ENCODE data around the gene BCL7A. TPM values are rescaled to one million over a fixed set of nuclear protein-coding genes. Genes with fewer than 3 reads are reported as not detected.
"Not testable (repeated sequence)": the region's sequence is repeated elsewhere in the genome, so short reads cannot be mapped to it uniquely, and the experiment has no call there.

The BCL7A gene
- under 1 TPM; 0.33 to 0.69 TPM for total RNA-seq

DNA sequence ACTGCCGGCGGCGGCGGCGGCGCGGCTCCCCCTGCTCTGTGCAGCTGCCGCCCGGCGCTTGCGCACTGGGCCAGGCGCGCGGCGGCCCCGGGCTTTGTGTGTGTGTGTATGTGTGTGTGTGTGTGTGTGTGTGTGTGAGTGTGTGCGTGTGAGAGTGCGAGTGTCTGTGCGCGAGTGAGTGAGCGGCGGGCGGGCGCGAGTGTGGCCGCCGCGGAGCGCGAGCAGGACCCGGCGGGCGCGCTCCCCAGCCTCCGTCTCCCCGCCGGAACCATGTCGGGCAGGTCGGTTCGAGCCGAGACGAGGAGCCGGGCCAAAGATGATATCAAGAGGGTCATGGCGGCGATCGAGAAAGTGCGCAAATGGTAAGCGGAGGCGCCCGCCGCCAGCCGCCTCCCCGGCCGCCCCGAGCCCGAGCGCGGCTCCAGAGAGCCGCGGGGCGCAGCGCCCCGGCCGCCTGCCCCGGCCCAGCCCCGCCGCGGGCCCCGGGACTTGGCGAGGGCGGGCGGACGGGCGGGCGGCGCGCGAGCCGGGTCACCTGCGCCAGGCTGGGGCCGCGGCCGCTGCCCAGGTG is at the start of gene BCL7A:
Gene BCL7A, plus strand, starts transcription at position 63 of the 571 bp plus-strand sequence. Its CDS starts 208 bp downstream, at position 271.
- peak within 1 kb of the TSS; percentile 80 for H3K4me3 Mint-ChIP-seq
- peaks cover 9% of the 10 kb centered on the region for H3K36me3 Mint-ChIP-seq
- H3K9me3 Mint-ChIP-seq, result no peaks in the 10 kb centered on the region
- peaks cover 25 to 32% of the 10 kb centered on the region in 2 donors for H3K27me3 Mint-ChIP-seq
- peak; percentile 70 to 86 for ATAC-seq
- H3K27ac Mint-ChIP-seq, result no peak within 1 kb of the TSS
- DNase-seq (ENCODE audit: low spot score), result no peak
- peaks cover 0 to 8% of the 10 kb centered on the region in 2 donors for H3K4me1 Mint-ChIP-seq (ENCODE audit: low read depth in 2 of 2)

DNA sequence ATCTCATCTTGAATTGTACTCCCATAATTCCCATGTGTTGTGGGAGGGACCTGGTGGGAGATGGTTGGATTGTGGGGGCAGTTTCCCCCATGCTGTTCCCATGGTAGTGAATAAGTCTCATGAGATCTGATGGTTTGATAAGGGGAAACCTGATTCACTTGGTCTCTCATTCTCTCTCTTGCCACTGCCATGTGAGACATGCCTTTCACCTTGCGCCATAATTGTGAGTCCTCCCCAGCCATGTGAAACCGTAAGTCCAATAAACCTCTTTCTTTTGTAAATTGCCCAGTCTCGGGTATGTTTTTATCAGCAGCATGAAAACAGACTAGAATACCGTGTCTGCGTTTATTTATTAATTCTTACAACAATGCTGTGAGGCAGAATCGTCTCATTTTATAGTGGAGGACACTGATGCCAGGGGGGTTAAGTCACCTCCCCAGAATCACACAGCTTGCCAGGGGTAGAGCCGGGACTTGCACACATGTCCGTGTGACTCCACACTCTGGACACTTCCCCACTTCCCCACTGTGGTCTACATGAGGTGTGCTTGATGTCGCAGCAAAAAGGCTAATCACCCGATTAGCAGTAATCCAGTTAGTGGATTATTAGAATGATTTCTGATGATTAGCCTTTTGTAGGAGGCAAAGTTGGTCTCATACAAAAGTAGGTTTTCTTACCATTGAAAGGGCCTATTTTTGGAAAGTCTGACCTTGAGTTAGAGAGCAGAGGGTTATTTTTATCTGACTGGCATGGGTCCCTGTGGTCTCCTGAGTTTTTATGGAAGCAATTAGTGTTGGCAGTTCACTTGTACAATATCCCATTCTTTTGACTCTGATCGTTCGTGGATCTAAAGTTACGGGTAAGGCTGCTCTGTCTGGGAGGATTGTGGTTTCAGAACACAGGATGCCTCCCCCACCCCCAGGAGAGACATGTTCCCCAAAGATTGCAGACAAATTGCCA is 47.4 kb upstream of the BCL7A start:
- H3K4me1 Mint-ChIP-seq (ENCODE audit: low read depth in 2 of 2), result no peaks in the 10 kb centered on the region
- H3K4me3 Mint-ChIP-seq, result no peak overlapping the region
- ATAC-seq, result no peak
- no peak overlapping the region for H3K27ac Mint-ChIP-seq
- H3K9me3 Mint-ChIP-seq, result no peaks in the 10 kb centered on the region
- H3K27me3 Mint-ChIP-seq, result peaks cover 2 to 12% of the 10 kb centered on the region in 2 donors
- DNase-seq (ENCODE audit: low spot score), result no peak
- H3K36me3 Mint-ChIP-seq, result peaks cover 4% of the 10 kb centered on the region

DNA sequence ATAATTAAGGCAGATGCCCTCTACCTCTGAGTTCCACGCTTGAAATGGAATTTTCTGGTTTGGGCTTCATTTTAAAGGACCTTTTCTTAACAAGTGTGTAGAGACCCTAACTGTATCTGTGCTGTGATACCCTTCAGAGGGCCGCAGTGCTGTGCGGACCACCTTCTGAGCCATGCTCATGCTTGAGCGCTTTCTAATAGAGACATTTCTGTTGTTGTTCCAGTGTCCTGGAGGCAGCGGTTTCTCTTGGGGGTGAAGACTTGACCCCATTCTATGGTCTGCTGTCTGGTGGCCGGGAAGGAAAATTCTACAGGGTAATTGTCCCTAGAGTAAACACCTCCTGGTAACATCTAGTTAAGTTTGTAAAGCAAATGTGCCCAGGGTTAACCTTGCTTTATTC is 46.7 kb upstream of the BCL7A start:
- Mint-ChIP-seq H3K9me3 (no peaks in the 10 kb centered on the region), H3K27ac (no peak overlapping the region), H3K4me1 (ENCODE audit: low read depth in 2 of 2) (no peaks in the 10 kb centered on the region), H3K27me3 (peaks cover 2 to 12% of the 10 kb centered on the region in 2 donors), H3K36me3 (peaks cover 4% of the 10 kb centered on the region), H3K4me3 (no peak overlapping the region)
- DNase-seq (ENCODE audit: low spot score), result no peak
- ATAC-seq, result no peak

DNA sequence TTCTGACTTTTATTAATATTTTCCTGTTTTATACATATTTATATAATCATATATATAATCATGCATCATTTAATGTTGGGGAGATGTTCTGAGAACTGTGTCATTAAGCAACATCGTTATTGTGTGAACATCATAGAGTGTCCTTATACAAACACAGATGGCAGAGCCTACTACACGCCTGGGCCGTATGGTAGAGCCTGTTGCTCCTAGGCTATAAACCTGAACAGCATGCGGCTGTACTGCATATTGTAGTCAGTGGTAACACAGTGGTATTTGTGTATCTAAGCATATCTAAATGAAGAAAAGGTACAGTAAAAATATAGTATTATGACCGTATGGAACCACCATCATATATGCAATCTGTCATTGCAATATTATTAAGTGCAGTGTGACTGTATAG is 44.7 kb upstream of the BCL7A start:
- Mint-ChIP-seq H3K27ac (no peak overlapping the region), H3K27me3 (peaks cover 2 to 12% of the 10 kb centered on the region in 2 donors), H3K4me1 (ENCODE audit: low read depth in 2 of 2) (no peaks in the 10 kb centered on the region), H3K9me3 (no peaks in the 10 kb centered on the region), H3K36me3 (peaks cover 4% of the 10 kb centered on the region), H3K4me3 (no peak overlapping the region)
- no peak for ATAC-seq
- no peak for DNase-seq (ENCODE audit: low spot score)

DNA sequence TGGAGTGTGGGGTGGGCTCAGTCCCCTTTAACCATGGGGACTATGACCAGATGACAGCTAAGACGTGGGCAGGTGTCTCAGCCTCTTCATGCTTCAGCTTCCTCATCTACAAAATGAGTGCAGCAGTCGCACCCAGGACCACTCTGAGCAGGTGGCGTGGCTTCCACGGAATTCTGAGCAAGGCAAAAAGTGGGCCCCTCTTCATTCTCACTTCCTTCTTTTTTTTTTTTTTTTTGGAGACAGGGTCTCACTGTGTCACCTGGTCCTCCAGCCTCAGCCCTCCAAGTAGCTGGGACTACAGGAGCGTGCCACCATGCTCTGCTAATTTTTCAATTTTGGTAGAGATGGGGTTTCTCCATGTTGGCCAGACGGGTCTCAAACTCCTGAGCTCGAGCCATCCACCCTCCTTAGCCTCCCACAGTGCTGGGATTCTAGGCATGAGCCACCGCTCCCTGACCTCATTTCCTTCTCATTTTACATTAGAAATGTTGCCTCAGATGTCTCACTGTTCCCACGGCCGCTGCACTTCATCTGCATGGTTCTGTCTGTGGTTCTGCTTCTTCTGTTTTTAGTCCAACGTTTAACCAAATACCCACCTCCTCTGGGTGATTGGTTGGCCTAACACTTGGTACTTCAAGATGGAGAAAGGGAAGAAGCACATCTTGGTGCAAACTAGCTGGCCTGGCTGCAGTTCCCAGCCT is 41.3 kb upstream of the BCL7A start:
- Mint-ChIP-seq H3K4me3 (no peak overlapping the region), H3K27me3 (peaks cover 0 to 4% of the 10 kb centered on the region in 2 donors), H3K36me3 (no peaks in the 10 kb centered on the region), H3K9me3 (no peaks in the 10 kb centered on the region), H3K27ac (no peak overlapping the region), H3K4me1 (ENCODE audit: low read depth in 2 of 2) (no peaks in the 10 kb centered on the region)
- ATAC-seq (peak in 1 of 2 donors; percentile 10), DNase-seq (ENCODE audit: low spot score) (no peak)

DNA sequence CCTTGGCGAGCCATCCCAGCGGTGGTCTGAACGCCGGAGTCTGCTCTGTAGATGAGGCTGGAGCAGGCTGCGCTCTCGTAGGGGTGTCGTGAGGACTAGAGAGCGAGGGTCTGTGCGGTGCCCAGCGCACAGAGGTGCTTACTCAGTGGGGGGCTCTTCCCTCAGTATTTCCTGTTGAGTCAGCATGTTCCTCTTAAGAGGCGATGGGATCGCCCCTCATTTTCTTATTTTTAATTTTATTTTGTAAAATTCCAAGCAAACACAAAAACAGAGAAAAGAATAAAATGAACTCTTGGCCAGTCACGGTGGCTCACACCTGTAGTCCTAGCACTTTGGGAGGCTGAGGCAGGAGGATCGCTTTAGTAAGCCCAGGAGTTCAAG is 40.8 kb upstream of the BCL7A start:
- Mint-ChIP-seq H3K27me3 (no peaks in the 10 kb centered on the region), H3K27ac (no peak overlapping the region), H3K4me3 (no peak overlapping the region), H3K4me1 (ENCODE audit: low read depth in 2 of 2) (no peaks in the 10 kb centered on the region), H3K36me3 (no peaks in the 10 kb centered on the region), H3K9me3 (no peaks in the 10 kb centered on the region)
- DNase-seq (ENCODE audit: low spot score) (no peak), ATAC-seq (no peak)

DNA sequence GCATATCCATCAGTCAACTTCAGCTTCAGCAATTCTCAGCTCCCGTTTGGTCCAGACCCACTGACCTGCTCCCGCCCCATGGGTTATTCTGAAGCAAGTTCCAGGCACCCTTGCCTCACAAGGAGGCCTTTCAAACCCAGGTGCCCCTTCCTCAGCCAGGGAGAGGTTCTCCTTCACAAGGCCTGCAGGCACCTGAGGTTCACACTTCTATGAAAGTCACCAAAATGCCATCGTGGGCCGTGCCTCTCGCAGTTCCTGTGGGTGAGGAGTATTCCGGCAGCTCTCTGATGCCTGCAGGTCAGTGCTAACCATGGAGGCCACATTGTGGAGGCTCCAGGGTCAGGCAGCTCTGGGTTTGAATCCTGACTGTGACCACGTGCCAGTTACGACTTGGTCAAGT is 40.2 kb upstream of the BCL7A start:
- Mint-ChIP-seq H3K4me1 (ENCODE audit: low read depth in 2 of 2) (no peaks in the 10 kb centered on the region), H3K4me3 (no peak overlapping the region), H3K36me3 (no peaks in the 10 kb centered on the region), H3K27ac (no peak overlapping the region), H3K9me3 (no peaks in the 10 kb centered on the region), H3K27me3 (no peaks in the 10 kb centered on the region)
- ATAC-seq (no peak), DNase-seq (ENCODE audit: low spot score) (no peak)

DNA sequence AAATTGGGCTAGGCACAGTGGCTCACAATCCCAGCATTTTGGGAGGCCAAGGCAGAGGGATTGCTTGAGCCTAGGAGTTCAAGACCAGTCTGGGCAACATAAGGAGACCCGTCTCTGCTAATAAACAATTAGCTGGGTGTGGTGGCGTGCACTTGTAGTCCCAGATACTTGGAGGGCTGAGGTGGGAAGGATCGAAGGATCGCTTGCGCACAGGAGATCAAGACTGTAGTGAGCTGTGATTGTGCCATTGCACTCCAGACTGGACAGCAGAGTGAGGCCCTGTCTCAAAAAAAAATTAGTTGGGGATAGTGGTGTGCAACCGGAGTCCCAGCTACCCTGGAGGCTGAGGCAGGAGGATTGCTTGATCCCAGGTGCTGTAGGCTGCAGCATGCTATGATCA is 38.7 kb upstream of the BCL7A start:
- H3K4me1 Mint-ChIP-seq (ENCODE audit: low read depth in 2 of 2), result no peaks in the 10 kb centered on the region
- DNase-seq (ENCODE audit: low spot score) (no peak), ATAC-seq (no peak)
- H3K4me3 Mint-ChIP-seq, result no peak overlapping the region
- no peaks in the 10 kb centered on the region for H3K36me3 Mint-ChIP-seq
- no peaks in the 10 kb centered on the region for H3K27me3 Mint-ChIP-seq
- H3K27ac Mint-ChIP-seq, result no peak overlapping the region
- no peaks in the 10 kb centered on the region for H3K9me3 Mint-ChIP-seq

DNA sequence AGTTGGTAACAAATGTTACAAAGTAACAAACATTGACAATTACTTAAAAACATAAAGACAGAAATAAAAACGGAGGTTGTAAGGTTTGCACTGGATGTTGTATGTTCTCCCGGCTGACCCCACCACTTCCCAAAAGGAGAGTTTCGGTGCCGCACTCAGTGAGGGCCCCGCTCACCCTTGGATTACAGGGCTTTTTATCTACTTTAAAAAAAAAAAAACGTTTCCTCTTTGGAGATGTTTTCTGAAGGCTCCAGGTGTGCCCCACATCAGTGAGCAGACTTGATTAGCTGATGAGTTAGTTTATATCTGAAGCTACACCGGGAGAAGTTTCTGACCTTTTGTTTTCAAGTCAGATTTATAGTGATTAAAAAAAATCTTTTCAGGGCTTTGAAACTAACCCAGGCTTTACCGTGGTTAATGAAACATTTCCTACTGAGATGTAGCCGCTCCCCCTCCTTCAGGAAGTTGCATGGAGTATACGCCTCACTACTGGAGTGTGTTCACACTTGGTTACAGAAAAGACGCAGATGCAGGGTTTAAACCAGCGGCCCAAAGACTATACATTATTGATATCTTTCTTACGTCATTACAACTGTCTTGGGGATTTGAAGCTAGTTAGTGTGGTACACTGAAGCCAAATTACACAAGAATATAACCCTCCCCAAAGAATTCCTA is 38.0 kb upstream of the BCL7A start:
- Mint-ChIP-seq H3K27me3 (no peaks in the 10 kb centered on the region), H3K36me3 (no peaks in the 10 kb centered on the region), H3K4me3 (no peak overlapping the region), H3K27ac (no peak overlapping the region), H3K9me3 (no peaks in the 10 kb centered on the region), H3K4me1 (ENCODE audit: low read depth in 2 of 2) (no peaks in the 10 kb centered on the region)
- no peak for DNase-seq (ENCODE audit: low spot score)
- ATAC-seq, result no peak

DNA sequence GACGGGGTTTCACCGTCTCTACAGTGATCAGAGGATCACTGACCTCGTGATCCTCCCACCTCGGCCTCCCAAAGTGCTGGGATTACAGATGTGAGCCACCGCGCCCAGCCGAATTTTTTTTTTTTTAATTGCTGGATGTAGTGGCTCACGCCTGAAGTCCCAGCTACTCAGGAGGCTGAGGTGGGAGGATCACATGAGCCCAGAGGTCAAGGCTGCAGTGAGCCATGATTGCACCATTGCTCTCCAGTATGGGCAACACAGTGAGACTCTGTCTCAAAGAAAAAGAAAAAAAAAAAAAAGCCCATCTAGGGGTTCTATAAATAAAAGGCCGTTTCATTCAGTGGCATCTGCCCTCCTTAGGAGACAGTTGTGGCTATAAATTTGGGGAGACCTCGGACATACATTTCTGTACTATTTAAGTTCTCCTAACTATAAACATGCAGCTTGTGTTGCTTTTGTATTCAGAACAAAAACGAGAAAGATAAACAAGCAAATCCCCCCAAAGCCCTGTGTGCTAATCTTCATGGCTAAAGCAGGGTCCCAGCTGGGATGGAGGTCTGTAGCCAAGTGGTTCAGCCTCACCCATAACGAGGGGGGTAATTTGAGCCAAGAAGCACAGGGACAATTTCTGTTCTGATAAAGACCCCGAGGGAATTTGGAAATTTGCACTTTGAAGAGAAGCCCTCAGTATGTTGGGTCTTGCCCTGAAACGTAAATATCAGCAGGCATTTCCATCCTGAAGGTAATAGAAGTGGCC is 35.0 kb upstream of the BCL7A start:
- H3K36me3 Mint-ChIP-seq, result no peaks in the 10 kb centered on the region
- no peak overlapping the region for H3K4me3 Mint-ChIP-seq
- peaks cover 0 to 11% of the 10 kb centered on the region in 2 donors for H3K4me1 Mint-ChIP-seq (ENCODE audit: low read depth in 2 of 2)
- DNase-seq (ENCODE audit: low spot score) (no peak), ATAC-seq (no peak)
- no peaks in the 10 kb centered on the region for H3K9me3 Mint-ChIP-seq
- no peak overlapping the region for H3K27ac Mint-ChIP-seq
- H3K27me3 Mint-ChIP-seq, result no peaks in the 10 kb centered on the region

DNA sequence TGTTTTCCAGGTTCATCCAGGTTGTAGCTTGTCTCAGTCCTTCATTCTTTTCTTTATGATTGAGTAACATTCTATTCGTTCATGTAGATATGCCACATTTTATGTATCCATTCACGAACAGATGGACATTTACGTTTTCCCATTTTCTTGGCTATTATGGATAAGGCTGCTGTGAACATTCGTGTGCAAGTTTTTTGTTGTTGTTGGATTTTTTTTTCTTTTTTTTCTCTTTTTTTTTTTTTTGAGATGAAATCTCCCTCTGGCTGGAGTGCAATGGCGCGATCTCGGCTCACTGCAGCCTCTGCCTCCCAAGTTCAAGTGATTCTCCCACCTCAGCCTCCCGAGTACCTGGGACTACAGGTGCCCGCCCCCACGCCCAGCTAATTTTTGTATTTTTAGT is 33.2 kb upstream of the BCL7A start:
- DNase-seq (ENCODE audit: low spot score); H3K36me3 Mint-ChIP-seq; H3K4me3 Mint-ChIP-seq; H3K27me3 Mint-ChIP-seq; H3K9me3 Mint-ChIP-seq; H3K27ac Mint-ChIP-seq; ATAC-seq: not testable (repeated sequence)
- H3K4me1 Mint-ChIP-seq (ENCODE audit: low read depth in 2 of 2), result peaks cover 3 to 17% of the 10 kb centered on the region in 2 donors

DNA sequence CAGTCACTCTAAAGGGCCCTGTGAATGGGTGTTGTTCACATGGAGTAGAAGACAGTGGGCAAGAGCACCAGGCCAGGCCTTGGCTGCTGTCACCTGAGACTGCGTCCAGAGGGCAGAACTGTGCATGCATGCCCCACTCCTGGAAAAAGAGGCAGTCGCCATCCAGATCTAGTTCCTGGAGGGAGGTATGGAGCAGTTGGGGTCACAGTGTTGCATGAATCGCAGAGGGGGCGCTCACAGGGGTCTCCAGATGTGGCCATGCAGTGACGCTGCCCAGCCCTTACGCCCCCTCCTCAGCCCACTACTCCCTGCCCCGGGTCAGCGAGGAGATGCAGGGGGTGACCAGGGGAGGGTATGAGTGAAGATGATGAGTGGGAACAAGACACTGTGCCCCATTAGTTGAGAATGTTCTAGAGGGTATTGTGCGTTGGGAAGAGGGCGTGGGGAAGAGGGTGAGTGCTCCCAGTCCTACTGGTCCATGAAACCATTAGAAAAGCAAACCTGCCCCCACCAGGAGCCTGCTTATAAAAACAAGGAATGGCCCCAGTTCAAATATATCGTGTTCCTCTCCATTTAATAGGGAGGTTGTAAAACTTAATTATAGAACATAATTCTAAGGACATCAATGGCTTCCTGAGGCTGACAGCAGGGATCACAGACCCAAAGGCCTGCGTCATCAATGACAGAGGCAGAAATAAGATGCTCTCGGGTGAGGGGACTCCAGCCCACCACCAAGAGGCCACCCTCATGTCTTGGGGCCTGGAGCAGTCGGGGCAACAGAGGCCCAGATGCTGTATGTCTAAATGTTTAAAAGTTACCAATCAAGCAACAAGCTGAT is 32.2 kb upstream of the BCL7A start:
- H3K4me1 Mint-ChIP-seq (ENCODE audit: low read depth in 2 of 2), result peaks cover 3 to 17% of the 10 kb centered on the region in 2 donors
- ATAC-seq (no peak), DNase-seq (ENCODE audit: low spot score) (no peak)
- no peaks in the 10 kb centered on the region for H3K36me3 Mint-ChIP-seq
- no peaks in the 10 kb centered on the region for H3K27me3 Mint-ChIP-seq
- no peak overlapping the region for H3K27ac Mint-ChIP-seq
- no peak overlapping the region for H3K4me3 Mint-ChIP-seq
- H3K9me3 Mint-ChIP-seq, result no peaks in the 10 kb centered on the region

All from natural killer cell treated with Interleukin-12 subunit alpha and Interleukin-12 subunit beta and Interleukin-15 and Interleukin-18, amount 100 ng/mL, for 72 hours (primary cell).